Ectodermal cell (in vitro differentiated cells): ENCODE measurements around the gene AKT1.
"Not testable (repeated sequence)": the region's sequence is repeated elsewhere in the genome, so short reads cannot be mapped to it uniquely, and the experiment has no call there.

Experiments
- H3K27ac ChIP-seq: 2 replicates; pipeline ENCODE4 v1.7.0; 2013; ENCODE audit warnings: mild to moderate bottlenecking, low read depth, low read length; ENCODE audit not compliant: insufficient read depth, poor library complexity, severe bottlenecking
- H3K27me3 ChIP-seq: 2 replicates; pipeline ENCODE4 v1.7.0; 2013; ENCODE audit warnings: mild to moderate bottlenecking, low read length; ENCODE audit not compliant: insufficient read depth, control insufficient read depth, poor library complexity, severe bottlenecking
- H3K36me3 ChIP-seq: one replicate; pipeline ENCODE4 v1.7.0; 2013; ENCODE audit warnings: low read length; ENCODE audit not compliant: control insufficient read depth, insufficient read depth
- H3K4me1 ChIP-seq: one replicate; pipeline ENCODE4 v1.7.0; 2013; ENCODE audit warnings: low read length; ENCODE audit not compliant: control insufficient read depth, insufficient read depth
- H3K4me3 ChIP-seq: 2 replicates; pipeline ENCODE4 v1.7.0; 2013; ENCODE audit warnings: low read depth, low read length, control low read depth; ENCODE audit not compliant: insufficient read depth
- H3K9me3 ChIP-seq: 2 replicates; pipeline ENCODE4 v1.7.0; 2013; ENCODE audit warnings: mild to moderate bottlenecking, low read length, moderate library complexity; ENCODE audit not compliant: control insufficient read depth
- WGBS, 2 experiments: methylation state at CpG; one replicate each; pipeline ENCODE4 v1.1.7; 2013; ENCODE audit warnings: missing lambda C conversion rate in 2 of 2; 5-methylcytosine and 5-hydroxymethylcytosine counted together

AKT1 gene

GRCh38 chr14:104734601-104734990 lies 61.0 kb downstream of the AKT1 start:
- Histone ChIP-seq H3K4me1 (no peaks in the 10 kb centered on the region), H3K36me3 (no peaks in the 10 kb centered on the region), H3K9me3 (no peaks in the 10 kb centered on the region), H3K27me3 (no peaks in the 10 kb centered on the region), H3K4me3 (no peak overlapping the region), H3K27ac (no peak overlapping the region)
- 93% methylated on average over 9 of the region's 9 CpGs for WGBS, 2 experiments

GRCh38 chr14:104734051-104734587 lies 61.4 kb downstream of the AKT1 start:
- 88 to 91% methylated on average over 6 of the region's 6 CpGs for WGBS, 2 experiments
- Histone ChIP-seq H3K4me3 (no peak overlapping the region), H3K27ac (no peak overlapping the region), H3K27me3 (no peaks in the 10 kb centered on the region), H3K4me1 (no peaks in the 10 kb centered on the region), H3K36me3 (no peaks in the 10 kb centered on the region), H3K9me3 (no peaks in the 10 kb centered on the region)

- no peaks in the 10 kb centered on the region for H3K27me3 ChIP-seq
- no peaks in the 10 kb centered on the region for H3K9me3 ChIP-seq
- H3K27ac ChIP-seq, result no peak overlapping the region
- WGBS, 2 experiments, result 89 to 90% methylated on average over 23 of the region's 23 CpGs
- H3K36me3 ChIP-seq, result no peaks in the 10 kb centered on the region
- no peak overlapping the region for H3K4me3 ChIP-seq
- no peaks in the 10 kb centered on the region for H3K4me1 ChIP-seq
These were observed 62.4 kb downstream of the AKT1 start for GRCh38 chr14:104732931-104733681.

GRCh38 chr14:104732355-104732804 lies 63.2 kb downstream of the AKT1 start:
- Histone ChIP-seq H3K36me3 (no peaks in the 10 kb centered on the region), H3K27ac (no peak overlapping the region), H3K4me3 (no peak overlapping the region), H3K27me3 (no peaks in the 10 kb centered on the region), H3K9me3 (no peaks in the 10 kb centered on the region), H3K4me1 (no peaks in the 10 kb centered on the region)
- WGBS, 2 experiments, result 85 to 89% methylated on average over 14 of the region's 14 CpGs

GRCh38 chr14:104731320-104732294 lies 63.9 kb downstream of the AKT1 start:
- Histone ChIP-seq H3K27ac (no peak overlapping the region), H3K36me3 (no peaks in the 10 kb centered on the region), H3K4me1 (no peaks in the 10 kb centered on the region), H3K9me3 (no peaks in the 10 kb centered on the region), H3K4me3 (no peak overlapping the region), H3K27me3 (no peaks in the 10 kb centered on the region)
- 86 to 89% methylated on average over 18 of the region's 18 CpGs for WGBS, 2 experiments

- WGBS, 2 experiments, result 86 to 92% methylated on average over 5 of the region's 5 CpGs
- Histone ChIP-seq H3K4me3 (no peak overlapping the region), H3K4me1 (peaks cover 2% of the 10 kb centered on the region)
These were observed 65.1 kb downstream of the AKT1 start for GRCh38 chr14:104730487-104730886.

GRCh38 chr14:104729835-104730181 lies 65.7 kb downstream of the AKT1 start:
- Histone ChIP-seq H3K27ac (no peak overlapping the region), H3K4me1 (peaks cover 7% of the 10 kb centered on the region), H3K9me3 (no peaks in the 10 kb centered on the region), H3K27me3 (no peaks in the 10 kb centered on the region), H3K4me3 (no peak overlapping the region), H3K36me3 (no peaks in the 10 kb centered on the region)
- WGBS, 2 experiments, result 90 to 95% methylated on average over 16 of the region's 16 CpGs

More at GRCh38 chr14:104730487-104730886, 65.1 kb downstream of the AKT1 start:
- H3K9me3 ChIP-seq, result no peaks in the 10 kb centered on the region
- H3K27me3 ChIP-seq, result no peaks in the 10 kb centered on the region
- H3K36me3 ChIP-seq, result no peaks in the 10 kb centered on the region
- H3K27ac ChIP-seq, result no peak overlapping the region

- not testable (repeated sequence) for H3K27me3 ChIP-seq, H3K27ac ChIP-seq, H3K4me3 ChIP-seq, H3K36me3 ChIP-seq, H3K9me3 ChIP-seq
- 92 to 95% methylated on average over 24 to 26 of the region's 73 CpGs for whole genome bisulfite sequencing, 2 experiments
- H3K4me1 ChIP-seq, result peaks cover 11% of the 10 kb centered on the region
These were observed 66.2 kb downstream of the AKT1 start for GRCh38 chr14:104729176-104729834.

GRCh38 chr14:104728631-104729030 lies 66.9 kb downstream of the AKT1 start:
- no peaks in the 10 kb centered on the region for H3K27me3 ChIP-seq
- WGBS, 2 experiments, result 91 to 92% methylated on average over 17 of the region's 17 CpGs
- H3K4me1 ChIP-seq, result peaks cover 11% of the 10 kb centered on the region
- no peak overlapping the region for H3K4me3 ChIP-seq
- H3K36me3 ChIP-seq, result no peaks in the 10 kb centered on the region
- H3K27ac ChIP-seq, result no peak overlapping the region
- no peaks in the 10 kb centered on the region for H3K9me3 ChIP-seq
